RPMI8226 (cell line): ENCODE measurements around the gene RCSD1.

Experiments
- DNase-seq: peaks from one replicate; pipeline ENCODE4 v3.0.0-alpha.2; 2015

Gene RCSD1

DNA sequence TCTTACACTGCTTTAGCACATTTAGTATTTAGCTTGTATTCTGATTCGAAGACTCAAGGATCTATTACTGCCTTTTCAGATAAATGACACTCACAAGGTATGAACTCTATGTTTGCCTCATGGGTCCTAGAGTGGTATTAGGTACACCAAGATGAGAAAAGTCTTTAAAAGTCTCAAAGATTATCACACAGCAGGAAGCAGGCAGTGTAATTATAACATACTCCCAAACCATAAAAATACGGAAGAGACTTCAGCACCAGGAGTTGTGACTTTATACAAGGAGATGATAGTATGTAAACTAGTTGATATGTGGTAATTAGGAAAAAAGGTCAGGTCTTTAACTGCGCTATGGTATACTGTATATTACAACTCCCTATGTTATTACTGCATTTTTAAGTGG is 11.2 kb upstream of the RCSD1 start:
- DNase-seq: no peak

DNA sequence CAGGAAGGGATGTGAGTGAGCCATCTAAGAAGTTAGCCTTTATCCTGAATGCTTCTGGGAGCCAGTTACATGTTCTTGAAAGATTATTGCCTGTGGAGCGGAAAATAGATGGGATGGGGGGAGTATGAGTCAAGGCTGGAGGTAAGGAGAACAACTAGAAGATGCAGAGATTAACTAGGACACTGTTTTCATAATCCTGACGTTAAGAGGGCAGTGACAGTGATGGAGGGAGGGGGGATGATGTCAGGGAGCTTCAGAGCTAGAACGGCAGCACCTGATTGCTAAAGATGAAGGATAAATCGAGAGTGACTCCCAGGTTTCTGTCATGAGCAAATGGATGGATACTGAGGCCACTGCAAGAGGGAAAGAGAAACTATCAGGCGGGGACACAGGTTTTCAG is 10.0 kb upstream of the RCSD1 start:
- no peak for DNase-seq

DNA sequence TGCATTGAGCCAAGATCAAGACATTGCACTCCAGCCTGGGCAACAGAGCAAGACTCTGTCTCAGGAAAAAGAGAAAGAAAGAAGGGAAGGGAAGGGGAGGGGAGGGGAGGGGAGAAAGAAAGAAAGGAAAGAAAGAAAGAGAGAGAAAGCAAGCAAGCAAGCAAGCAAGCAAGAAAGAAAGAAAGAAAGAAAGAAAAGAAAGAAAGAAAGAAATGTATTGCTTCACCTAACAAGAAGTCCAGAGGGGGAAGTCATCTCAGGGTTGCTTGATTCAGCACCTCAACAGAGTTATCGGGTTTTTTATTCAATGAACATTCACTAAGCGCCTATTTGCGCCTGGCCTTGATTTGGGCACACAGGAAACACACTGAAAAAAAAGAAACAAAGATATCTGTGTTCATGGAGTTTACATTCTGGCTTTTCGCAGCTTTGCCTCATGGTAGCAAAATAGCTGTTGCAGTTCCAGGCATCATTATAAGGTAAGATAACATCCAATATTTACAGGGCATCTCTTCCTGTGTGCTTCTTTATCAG is 8.2 kb upstream of the RCSD1 start:
- DNase-seq: no peak

DNA sequence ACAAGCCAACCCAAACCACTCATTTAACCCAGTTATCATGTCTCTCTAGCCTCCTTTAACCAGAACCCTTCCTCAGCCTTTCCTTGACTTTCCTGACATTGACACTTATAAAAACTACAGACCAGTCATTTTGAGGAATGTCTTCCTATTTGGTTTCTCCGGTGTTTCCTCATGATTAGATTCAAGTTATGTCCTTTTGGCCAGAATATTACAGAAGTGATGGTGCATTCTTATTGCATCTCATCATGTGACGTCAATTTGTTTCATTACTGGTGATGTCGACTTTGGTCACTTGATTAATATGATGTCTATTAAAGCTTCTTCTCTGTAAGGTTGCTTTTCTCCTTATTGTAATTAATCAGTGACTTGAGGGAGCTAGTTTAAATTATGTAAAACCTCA is 6.1 kb upstream of the RCSD1 start:
- no peak for DNase-seq

DNA sequence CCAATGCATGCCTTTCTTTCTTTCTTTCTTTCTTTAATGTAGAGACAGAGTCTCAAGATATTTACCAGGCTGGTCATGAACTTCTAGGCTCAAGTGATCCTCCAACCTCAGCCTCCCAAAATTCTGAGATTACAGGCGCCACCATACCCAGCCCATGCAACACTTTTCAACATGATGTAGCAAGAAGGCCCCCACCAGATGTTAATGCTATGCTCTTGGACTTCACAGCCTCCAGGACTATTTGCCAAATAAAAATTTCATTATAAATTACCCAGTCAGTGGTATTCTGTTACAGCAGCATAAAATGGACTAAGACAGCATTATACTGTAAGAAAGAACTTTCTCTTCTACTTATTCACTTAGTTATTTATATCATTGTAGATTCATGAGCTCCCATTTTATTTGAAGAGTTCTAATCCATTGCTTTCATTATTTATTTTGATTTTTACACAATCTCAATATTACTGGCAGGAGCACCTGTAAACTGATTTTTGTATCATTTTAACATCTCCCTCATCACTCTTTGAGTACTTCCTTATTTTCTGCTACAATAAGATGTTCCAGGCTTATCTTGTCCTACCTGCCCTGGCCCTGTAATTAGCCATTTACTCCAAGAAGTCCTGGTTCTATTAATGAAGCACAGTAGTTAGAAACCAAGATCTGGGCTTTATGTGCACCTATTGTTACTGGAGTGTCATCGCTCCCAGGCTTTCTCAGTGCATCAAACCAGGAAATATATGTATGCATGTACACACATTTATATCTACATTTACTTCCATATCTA is 4.8 kb upstream of the RCSD1 start:
- DNase-seq: no peak

DNA sequence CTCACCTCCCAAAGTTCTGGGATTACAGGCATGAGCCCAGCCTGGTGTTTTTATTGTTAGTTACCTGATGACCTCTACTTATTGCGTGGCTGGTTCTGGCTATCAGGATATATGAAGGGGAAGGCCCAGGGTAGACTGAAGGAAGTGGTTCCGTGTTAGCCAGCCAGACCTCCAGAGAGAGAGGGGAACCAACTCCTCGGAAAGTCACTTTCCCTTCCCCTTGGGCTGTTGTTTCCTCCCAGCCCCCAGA is 2.5 kb upstream of the RCSD1 start:
- no peak for DNase-seq

DNA sequence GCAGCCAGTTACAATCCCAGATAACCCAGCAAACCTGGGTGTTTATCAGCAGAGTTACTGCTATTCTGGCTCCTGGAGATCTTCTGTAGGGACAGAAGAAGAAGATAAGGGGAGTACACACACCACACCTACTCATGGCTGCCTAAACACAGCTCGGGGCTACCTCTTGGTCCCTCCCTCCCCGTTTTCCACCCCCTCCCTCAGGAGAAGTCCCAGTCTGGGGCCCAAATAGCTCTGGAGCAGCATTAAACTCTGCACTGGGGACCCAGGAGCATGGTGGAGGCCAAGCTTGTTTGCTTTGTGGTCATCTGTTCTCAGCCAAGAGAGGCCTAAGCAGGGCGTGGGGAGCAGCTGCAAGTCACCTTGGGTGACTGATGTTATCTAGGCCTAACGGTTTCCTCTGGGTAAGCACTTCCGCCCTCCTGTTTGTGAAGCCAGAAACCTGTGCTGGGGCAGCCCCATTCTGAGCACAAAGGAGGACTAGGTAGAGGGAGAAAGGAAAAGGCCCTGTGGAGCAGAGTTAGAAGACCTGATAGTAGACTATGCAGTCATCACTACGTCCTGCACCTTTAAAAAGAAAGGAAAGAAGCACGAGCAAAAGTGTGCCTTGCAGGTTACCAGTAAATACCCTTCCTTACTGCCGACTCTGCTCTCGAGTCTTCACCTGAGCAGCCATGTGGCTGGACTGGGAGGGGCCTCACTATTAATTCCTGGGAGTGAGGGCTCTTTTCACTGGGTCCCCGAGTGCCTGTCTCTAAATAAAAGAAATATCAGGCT is 2.0 kb upstream of the RCSD1 start:
- DNase-seq: peak; percentile 96

DNA sequence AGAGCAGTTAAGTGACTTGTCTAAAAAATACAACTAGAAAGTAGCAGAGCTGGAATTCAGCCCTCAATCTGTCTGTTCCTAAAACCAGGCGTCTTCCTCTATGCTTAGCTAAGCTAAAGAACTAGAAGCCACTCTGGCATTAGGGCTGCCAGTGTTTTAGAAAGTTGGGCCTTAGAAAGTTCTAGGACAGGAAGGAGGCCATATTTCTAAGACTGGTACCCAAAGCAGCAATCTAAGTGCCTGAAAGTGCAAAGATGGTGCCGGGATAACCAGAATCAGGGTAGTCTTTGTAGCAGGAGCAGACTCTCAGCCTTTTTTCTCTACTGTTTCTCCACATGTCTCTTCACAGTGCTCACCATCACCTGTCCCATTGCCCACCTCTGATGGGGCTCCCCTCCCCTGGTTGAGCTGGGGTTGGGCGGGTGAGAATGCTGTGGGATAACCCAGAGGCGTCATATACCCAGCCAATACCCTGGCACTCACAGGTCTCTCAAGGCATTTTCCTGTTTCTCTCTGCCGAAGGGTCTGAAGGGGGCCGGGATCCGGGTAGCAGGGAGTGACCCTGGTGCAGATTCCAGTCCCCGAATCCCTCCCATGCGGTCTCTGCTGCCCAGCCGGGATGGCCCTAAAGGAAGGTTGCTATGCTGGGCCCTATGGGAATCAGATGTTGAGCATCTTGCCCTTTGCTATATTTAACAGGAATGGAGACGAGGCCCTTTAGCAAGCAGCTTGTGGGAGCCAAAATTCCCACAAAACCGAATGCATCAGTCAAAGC is 1.1 kb upstream of the RCSD1 start:
- peak; percentile 32 for DNase-seq

DNA sequence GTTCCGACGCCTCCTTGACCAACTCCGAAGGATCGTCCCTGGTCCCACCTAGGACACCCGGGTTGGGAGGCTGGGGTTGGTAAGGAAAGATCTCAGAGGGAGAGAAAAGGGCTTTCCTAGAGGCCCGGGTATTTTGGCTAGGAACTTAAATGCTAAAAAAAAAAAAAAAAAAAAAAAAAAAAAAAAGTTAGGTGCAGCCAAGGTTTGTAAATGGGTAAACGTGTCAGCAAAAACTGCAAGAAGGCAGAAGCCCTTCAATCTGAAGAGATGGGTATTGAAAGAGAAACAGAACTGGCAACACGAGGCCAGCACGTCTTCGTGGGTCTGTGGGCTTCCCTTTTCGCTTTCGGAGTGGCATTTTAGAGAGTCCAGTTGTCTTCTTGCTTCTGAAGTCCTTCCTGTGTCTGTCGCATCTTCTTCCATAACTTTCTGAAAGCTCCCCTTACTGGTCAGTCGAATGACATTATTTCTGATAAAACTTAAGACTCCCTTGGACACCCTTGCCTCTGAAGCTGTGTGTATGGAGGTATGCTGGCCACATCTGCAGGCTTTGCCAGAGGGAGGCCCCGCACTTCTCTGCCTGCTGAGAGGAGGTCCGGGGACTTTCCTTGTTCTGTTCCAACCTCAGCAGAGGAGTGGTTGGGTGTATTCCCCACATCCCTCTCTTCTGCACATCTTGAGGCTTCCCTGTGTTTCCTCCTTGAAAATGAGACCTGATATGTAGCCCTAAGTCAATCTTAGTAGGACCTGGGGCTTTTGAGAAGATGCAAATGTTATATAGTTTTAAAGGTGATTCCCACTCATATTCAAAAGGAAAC is 745 bp downstream of the RCSD1 start:
- DNase-seq: peak; percentile 78

DNA sequence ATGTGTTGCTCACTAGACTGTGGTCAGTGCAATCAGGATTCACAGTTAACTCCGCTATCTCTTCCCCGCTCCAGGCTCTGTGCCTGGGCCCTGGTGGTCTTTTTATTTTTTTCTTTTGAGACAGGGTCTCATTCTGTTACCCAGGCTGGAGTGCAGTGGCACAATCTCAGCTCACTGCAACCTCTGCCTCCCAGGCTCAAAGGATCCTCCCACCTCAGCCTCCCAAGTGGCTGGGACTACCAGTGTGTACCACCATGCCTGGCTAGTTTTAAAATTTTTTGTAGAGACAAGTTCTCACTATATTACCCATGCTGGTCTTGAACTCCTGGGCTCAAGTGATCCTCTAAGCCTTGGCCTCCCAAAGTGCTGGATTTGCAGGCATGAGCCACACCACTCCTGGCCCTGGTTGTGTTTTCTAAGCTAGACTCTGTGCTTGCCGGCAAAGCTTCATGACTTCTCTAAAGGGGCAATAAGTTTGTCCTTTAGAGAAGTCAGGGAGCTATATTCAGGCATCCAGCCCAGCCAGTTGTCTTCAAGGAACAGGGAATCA is 1.4 kb downstream of the RCSD1 start:
- DNase-seq: peak; percentile 14

DNA sequence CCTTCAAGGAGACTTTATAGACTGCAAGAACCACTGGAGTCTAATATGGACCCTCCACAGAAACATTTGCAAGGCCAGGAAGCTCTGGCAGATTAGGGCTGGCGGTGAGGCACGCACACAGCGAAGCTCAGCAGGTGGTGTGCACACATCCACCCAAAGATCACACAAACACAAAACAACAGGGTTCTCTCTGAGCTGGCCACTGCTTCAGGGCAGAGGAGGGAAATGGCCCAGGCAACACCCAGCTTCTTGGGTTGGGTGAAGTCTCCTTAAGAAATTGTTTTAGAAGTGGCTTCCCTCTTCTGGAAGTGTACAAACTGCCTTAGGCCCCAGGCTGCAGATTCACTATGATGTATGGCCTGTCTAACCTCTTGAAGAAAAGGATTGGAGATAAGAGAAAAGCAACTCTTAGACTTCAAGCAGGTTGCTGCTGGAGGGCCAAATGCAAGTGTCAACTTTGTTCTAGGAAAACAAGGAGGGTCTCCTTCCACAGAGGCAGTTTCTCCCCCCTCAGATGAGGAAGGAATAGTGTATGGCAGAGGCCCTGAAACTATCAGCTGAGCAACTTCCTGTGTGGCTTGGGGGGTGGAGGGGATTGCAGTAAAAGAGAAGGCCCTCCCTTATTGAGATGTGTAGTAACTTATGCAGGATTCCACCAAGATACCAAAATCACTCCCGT is 2.0 kb downstream of the RCSD1 start:
- peak; percentile 59 for DNase-seq

DNA sequence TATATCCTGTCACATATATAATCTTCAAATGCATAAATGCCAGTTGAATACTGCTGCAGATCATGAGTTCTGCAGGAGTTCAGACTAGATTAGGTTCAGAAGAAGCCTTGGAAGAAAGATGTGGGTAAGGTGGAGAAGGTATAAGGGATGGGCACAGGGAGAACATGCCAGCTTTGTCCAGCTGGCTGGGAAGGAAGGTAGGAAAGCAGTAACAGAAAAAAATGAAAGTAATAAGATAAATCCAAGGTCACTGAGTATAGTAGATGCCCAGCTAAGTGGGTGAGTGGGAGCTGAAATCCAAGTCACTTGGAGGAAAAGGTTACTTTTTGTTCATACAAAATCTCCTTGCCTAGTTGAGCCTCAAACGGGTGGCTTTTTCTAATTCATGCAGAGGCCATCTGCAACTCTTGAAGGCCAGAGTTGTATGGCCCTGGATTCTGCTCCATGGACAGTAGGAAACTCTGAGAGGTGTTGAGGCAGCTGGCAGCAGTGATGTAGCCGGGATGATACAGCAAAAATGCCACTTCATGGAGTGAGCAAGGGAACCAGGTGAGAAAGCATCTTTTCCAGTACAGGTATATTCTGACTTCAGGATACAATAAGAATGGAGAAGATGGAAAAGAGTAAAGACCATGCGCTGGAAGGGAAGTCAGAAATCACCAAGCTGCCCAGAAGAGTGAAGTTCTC is 3.4 kb downstream of the RCSD1 start:
- no peak for DNase-seq

DNA sequence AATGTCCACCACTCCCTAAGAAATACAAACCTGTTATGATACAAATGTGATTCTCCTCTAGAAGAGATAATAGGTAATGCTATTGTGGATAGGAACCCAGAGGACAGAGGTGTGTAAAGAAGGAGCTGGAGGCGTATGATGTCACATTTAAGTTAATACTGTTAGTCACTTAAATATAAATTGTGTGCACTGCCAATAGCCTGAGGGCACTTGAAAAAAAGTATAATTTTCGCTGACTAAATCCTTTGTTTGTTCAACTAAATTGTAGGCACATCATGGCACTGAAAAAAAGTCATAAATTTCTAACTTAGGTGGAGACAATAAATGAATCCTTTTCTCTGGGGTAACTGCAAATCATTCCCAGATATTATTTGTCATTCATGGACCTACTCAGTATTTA is 4.4 kb downstream of the RCSD1 start:
- DNase-seq: no peak

DNA sequence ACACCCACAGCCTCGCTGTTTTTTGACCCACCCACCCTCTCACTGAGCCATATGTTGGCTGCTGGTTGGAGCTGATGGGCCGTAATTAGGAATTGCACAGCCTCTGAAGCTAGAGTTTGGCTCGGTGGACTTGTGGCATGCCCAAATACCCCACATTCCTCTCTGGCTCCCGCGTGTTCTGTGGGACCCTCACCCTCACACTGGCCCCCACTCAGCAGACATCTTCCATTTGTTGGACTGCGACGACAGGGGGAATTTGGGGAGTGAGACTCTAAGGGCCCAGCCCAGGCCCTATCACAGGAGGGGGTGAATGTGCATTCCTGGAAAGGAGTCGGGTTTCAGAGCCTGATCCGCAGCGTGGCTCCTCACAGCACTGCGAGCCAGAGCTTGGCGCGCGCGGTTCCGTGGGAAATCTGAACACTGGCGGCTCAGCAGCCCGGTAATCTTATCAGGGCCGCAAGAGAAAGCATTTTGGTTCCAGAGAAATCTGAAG is 5.2 kb downstream of the RCSD1 start:
- DNase-seq: no peak

DNA sequence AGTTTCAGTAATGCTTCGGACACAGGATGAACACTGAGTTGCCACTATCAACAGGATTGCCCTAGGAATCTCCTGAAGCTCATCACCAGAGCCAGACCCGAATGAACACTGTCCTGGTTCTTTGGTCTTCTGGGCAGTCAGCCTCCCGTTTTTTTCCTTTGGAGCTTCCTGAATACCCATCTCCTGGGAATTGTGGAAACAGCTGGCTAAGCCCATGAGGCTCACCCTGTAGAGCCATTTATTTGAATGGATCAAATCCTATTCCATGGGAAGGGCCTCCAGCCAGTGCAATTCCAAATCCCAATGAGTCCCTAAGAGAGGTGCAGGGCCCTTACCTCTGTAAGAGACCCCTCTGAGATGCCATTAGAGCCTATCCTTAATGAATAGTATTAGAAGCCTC is 5.9 kb downstream of the RCSD1 start:
- no peak for DNase-seq

DNA sequence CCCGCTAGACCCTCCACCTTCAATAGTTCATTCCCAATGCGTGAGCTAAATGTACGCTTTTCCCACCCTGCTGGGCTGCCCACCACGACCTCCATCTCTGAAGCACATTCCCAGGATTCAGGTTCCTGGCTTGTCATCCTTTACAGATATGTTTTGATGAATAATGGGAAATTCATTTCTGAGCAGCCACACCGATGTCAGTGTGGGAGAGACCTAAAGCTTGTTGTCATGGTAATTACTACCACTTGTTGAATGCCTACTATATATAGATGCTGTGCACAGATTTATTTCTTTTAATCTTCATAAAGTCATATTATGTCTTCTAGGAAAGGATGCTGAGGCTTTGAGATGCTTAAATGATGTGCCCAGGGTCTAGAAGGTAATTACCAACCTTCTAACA is 8.0 kb downstream of the RCSD1 start:
- DNase-seq: no peak

DNA sequence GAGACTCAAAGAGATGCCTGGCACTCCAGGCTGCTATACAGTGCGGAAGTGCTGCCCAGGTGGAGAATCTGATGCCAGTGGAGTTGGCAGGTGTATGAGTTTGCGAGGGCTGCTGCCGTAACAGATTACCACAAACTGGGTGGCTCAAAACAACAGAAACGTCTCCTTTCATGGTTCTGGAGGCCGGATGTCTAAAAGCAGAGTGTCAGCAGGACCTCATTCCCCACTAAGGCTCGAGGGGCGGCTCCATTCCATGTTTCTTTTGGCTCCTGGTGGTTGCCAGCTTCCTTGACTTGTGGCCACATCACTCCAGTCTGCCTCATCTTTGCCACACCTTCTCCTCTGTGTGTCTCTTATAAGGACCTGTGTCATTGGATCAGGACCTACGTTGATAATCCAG is 10.0 kb downstream of the RCSD1 start:
- no peak for DNase-seq

DNA sequence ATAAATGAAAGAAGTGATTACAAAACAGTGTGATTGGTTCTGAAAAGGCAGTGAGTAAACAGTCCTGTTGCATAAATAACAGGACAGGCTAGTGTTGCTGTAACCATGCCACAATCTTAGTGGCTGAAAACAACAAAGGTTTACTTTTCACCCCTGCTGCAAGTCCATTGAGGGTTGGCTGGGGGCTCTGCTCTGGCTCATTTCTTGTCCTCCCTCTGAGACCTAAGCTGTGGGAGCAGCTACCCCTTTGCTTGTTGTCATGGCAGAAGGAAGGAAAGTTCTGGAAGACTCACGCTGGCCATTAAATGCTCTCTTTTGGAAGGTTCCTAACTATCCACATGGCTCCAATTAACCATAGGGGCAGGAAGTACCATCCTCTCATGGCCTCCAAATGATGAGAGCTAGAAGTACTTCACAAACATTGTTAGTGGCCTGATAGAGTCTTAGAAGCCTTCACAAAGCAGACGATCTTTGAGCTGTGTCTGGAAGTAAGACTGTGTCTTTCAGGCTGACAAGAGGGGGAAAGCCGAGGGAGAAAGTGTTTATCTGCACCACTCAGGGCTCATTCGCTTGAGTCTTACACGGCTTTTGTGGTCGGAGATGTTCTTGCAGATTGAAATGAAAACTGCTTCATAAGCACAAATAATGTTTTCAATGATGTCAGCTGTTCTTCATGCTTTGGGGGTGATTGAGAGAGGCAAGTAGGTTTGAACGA is 11.9 kb downstream of the RCSD1 start:
- DNase-seq: no peak

DNA sequence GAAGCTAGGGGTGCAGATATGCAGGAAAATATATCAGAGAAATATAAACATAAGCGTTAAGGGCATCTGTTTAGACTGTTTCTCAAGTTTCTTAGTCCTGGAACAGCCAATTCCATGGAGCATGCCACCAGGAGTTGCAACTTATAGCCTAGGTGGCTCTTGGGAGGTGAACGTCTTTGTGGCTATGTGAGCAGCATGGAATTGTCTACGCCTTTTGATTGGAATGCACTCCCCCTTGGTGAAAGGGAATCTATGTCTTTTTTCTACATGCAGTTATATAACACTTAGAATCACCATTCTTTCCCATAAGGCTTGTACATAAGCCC is 12.4 kb downstream of the RCSD1 start:
- no peak for DNase-seq

DNA sequence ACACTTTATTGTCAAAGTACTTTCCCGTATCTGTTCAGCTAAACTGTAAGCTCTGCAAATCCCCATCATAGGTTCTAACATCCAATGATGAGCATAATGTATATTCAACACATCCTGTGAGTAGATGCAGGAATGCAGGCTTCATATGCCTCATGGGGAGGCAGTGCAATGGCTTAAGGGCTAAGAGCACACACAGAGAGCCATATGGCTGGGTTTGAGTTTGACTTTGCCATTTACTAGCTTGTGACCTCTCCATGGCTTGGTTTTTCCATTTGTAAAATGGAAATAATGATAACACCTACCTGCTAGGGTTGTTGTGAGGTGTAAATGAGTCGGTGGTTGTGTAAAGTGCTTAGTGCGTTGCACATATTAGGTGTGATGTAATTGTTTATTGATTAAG is 13.4 kb downstream of the RCSD1 start:
- DNase-seq: no peak

DNA sequence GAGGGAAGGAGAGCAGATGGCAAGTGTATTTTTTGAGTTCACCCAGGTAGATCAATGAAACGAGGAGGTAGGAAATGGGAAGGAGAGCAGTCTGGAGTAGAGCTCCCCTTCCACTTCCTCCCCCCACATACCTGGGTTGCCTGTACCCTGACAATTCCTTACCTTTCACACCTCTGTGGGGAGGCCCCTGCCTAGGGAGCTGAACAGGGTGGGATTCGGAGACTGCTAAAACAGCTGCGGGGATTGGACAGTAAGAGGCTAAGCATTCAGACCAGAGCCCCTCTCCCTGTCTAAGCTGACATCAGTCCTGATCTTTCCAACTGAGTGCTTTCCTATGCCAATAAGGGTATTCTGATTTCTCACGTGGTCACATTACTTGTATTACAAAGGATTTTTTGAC is 14.5 kb downstream of the RCSD1 start:
- no peak for DNase-seq
